ENCODE results near the gene CLSTN2.

Gene CLSTN2

DNA sequence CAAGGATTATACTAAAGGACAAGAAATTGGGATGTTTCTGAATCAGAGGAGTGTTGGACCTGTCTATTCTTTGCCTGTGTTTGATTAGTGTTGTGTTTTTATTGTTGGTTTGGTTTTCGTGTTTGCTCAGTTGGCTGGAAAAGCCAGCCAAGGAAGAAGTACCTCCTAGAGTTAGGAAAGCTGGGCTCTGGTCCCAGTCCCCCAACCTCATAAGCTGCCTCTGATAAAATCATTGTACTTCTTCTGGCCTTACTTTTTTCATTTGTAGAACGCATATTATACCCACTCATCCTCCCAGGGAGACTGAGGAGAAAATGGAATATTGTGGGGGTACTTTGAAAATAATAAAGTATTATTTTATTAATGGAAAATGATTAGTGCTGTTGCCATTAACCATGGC, 565.5 kb downstream of the CLSTN2 start:
- POLR2A ChIA-PET: no interaction called here
- H3K4me3 ChIP-seq (ENCODE audit: low read depth, low read length): no peak overlapping the region
- CTCF ChIA-PET: no interaction called here
- no peak for TF ChIP-seq CTCF (IDR thresholded peaks at IDR 0.05; ENCODE audit: insufficient read depth, low read length, missing control alignments)
- no peak for DNase-seq (ENCODE audit: low read depth, low spot score)

GRCh38 chr3:140501061-140501769, 566.2 kb downstream of the CLSTN2 start:
- no peak for TF ChIP-seq CTCF (IDR thresholded peaks at IDR 0.05; ENCODE audit: insufficient read depth, low read length, missing control alignments)
- POLR2A ChIA-PET: no interaction called here
- no peak for DNase-seq (ENCODE audit: low read depth, low spot score)

GRCh38 chr3:140501770-140502364, 566.9 kb downstream of the CLSTN2 start:
- DNase-seq (ENCODE audit: low read depth, low spot score): no peak
- no peak overlapping the region for H3K4me3 ChIP-seq (ENCODE audit: low read depth, low read length)
- ChIA-PET CTCF (no interaction called here), POLR2A (no interaction called here)
- no peak for TF ChIP-seq CTCF (IDR thresholded peaks at IDR 0.05; ENCODE audit: insufficient read depth, low read length, missing control alignments)

More at GRCh38 chr3:140501061-140501769, 566.2 kb downstream of the CLSTN2 start:
- CTCF ChIA-PET: no interaction called here
- H3K4me3 ChIP-seq (ENCODE audit: low read depth, low read length): no peak overlapping the region

DNA sequence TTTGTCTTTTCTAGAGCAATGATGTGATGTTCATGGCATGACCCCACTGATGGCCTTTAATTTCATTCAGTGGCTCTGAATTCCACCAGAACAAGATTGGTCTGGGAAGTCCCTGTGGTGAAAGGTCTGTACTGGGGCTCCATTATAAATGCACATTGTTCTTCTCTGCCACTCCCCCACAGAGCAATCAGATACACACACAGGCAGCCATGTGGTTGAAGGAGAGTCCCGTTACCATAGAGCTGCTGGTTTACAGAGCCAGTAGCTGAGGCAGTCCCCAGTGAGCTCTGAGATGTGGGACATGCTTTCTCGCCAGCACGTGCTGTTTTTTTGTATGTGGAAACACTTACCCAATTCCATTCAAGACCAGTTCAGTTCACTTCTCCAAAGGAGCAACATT, 570.2 kb downstream of the CLSTN2 start:
- CTCF ChIA-PET: no interaction called here
- TF ChIP-seq CTCF (IDR thresholded peaks at IDR 0.05; ENCODE audit: insufficient read depth, low read length, missing control alignments): no peak
- DNase-seq (ENCODE audit: low read depth, low spot score): no peak
- no peak overlapping the region for H3K4me3 ChIP-seq (ENCODE audit: low read depth, low read length)
- POLR2A ChIA-PET: no interaction called here

GRCh38 chr3:140505876-140506275, 570.9 kb downstream of the CLSTN2 start:
- CTCF ChIA-PET: no interaction called here
- no peak for DNase-seq (ENCODE audit: low read depth, low spot score)
- H3K4me3 ChIP-seq (ENCODE audit: low read depth, low read length): no peak overlapping the region
- TF ChIP-seq CTCF (IDR thresholded peaks at IDR 0.05; ENCODE audit: insufficient read depth, low read length, missing control alignments): no peak
- POLR2A ChIA-PET: no interaction called here

GRCh38 chr3:140508550-140508949, 573.6 kb downstream of the CLSTN2 start:
- H3K4me3 ChIP-seq (ENCODE audit: low read depth, low read length): no peak overlapping the region
- no peak for DNase-seq (ENCODE audit: low read depth, low spot score)
- POLR2A ChIA-PET: no interaction called here
- TF ChIP-seq CTCF (IDR thresholded peaks at IDR 0.05; ENCODE audit: insufficient read depth, low read length, missing control alignments): no peak
- CTCF ChIA-PET: no interaction called here

All from AG04449 (cell line).